GM12874 (cell line): ENCODE results near the gene TMEM18.

Source experiments
- TF ChIP-seq, protein P1 (sequence below): IDR thresholded peaks from 2 replicates; pipeline ENCODE4 v1.5.1; 2011; ENCODE audit warnings: low read depth, mild to moderate bottlenecking, control low read depth, low read length, moderate library complexity; ENCODE audit not compliant: insufficient read depth

The TMEM18 gene

DNA sequence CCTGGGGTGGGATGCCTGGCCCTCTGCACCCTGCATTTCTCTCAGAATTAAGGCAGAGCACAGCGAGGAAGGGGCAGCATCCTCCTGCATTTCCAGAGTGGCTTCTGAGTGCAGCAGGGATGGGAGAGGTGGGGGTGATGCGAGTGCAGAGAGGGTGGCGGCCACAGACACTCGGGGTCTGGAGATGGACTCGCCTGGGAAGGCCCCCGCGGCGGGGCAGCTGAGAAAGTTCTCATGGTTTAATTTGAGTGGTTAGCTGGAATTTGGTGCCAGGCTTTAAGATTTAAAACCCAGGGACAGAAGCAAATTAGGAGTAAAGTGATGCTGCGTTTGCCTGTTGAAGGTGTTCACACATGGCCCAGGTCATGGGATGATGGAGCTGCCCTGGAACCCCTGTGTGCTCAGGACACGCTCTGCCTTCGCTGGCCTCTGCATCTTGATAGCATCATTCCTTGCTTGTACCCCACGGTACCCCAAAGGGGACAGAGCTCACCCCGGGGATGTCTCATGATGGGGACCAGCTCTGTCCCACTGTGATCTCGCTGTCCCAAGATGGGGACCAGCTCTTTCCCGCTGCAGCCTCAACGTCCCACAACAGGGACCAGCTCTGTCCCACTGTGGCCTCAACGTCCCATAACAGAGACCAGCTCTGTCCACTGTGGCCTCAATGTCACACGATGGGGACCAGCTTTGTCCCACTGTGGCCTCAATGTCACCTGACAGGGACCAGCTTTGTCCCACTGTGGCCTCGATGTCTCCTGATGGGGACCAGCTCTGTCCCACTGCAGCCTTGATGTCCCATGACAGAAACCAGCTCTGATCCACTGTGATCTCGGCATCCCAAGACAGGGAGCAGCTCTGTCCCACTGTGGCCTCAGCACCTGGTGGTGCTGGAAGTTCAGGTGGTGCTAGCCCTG, 27.5 kb downstream of the TMEM18 start:
- TF ChIP-seq, protein P1, sequence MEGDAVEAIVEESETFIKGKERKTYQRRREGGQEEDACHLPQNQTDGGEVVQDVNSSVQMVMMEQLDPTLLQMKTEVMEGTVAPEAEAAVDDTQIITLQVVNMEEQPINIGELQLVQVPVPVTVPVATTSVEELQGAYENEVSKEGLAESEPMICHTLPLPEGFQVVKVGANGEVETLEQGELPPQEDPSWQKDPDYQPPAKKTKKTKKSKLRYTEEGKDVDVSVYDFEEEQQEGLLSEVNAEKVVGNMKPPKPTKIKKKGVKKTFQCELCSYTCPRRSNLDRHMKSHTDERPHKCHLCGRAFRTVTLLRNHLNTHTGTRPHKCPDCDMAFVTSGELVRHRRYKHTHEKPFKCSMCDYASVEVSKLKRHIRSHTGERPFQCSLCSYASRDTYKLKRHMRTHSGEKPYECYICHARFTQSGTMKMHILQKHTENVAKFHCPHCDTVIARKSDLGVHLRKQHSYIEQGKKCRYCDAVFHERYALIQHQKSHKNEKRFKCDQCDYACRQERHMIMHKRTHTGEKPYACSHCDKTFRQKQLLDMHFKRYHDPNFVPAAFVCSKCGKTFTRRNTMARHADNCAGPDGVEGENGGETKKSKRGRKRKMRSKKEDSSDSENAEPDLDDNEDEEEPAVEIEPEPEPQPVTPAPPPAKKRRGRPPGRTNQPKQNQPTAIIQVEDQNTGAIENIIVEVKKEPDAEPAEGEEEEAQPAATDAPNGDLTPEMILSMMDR: no peak

DNA sequence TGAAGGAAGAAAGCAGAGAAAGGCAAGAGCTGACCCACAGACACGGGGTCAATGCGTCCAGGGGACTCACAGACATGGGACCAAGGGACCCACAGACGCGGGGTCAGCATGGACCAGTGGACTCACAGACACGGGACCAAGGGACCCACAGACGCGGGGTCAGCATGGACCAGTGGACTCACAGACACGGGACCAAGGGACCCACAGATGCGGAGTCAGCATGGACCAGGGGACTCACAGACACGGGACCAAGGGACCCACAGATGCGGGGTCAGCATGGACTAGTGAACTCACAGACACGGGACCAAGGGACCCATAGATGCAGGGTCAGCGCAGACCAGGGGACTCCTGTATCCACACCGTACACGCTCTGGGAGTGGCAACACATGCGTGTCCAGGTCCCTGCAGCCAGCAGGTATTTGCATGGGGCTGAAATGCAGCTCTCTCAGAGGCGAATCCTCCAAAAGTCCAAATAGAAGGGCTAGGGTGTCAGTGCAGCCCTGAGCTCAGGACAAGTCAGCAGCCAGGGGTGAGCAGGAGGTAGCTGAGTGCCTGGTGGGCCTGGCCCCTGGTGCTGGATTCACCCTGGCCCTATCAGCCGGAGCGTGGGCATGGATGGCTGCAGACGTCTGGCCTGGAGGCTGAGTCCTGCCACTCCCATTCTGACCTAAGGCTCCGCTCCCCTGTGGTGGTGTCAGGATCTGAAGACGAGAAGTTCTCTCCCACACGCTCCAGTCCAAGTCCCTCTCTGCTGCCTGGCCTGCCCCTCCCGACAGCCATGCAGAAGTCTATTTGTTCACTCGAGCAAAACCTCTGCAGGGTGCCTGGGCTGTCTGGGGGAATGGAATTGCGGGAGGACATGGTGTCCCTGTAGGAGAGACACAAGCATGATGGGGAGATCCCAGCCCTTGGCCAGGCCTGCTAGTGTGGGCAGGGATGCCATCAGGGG, 28.5 kb downstream of the TMEM18 start:
- TF ChIP-seq, protein P1: no peak

DNA sequence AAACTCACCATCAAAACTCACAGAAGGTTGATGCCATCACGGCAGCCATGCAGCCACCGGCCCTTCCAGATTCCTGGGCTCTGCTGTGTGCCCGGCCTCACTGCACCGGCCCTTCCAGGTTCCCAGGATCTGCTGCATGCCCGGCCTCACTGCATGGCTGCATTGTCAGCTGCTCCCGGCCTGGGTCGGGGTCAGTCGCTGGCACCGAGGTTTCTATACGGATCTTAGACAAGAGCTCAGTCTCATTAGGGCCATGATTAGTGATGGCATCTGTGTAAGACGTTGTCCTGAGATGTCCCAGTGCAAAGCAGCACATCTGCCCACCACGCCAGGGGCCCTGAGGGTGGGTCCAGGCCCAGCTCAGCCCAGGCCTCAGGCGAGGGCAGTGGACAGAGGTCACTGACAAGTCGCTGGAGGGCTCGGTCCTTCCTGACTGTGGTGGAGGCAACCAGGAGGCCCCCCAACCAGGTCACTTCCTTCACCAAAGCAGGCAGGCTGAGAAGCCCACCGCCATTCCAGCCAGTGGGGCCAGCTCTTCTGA, 29.4 kb downstream of the TMEM18 start:
- TF ChIP-seq, protein P1: no peak

DNA sequence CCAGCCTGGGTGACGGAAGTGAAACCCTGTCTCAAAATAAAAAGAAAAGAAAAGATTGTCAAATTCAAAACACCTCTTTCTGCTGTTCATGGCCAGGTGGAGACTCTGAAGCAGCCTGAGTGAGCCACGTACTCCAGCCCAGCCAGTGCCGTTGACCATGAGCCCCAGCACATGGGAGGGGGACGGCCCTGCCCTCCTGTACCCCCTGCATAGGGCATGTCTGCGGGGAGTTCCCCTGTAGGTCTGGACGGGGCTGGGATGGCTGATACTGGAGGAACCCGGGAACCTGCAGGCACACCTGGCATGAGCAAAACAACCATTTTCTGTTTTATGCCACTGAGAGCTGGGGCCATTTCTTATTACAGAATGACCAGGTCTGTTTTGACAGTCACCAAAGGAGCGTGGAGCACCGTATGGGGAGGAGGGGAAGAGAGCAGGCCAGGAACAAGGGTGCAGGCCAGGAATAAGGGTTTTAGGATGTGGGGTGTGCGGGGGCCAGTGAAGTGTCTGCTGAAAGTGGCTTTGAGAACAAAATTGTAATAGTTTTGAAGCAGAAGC, 30.1 kb downstream of the TMEM18 start:
- TF ChIP-seq, protein P1: no peak

DNA sequence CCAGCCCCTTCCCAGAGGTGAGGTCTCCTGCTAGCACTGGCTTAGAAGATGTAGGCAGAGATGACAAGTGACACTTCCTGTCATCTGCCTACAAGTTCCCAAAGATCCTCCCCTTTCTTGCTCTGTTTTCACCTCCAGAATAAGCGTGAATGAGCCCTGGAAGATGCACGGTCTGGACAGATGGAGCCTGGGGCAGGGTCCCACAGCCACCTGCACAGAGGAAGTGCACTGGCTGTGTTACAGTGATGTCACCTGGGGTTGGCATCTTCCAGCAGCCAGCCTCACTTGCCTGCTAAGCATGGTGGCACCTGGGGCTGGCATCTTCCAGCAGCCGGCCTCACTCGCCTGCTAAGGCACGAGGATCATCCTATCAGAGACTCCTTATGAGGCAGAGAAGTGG, 32.3 kb downstream of the TMEM18 start:
- TF ChIP-seq, protein P1: no peak

DNA sequence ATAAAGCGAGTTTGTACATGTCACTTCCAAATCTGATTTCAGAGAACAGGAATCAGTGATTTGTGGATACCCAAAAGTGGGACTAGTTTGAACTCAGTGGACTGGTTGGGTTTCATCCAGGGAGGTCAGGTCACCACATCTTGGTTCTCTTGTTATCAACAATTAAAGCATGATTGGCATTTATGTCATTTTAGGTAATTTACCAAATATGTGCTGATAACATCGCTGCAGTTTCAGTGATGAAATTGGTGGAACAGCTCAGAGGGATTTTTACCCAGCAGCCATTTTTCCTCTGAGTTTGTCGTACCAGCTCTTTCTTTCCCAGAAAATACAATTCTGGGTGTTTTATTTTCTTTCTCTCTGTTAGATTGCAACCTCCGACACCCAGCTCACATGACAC, 33.4 kb downstream of the TMEM18 start:
- TF ChIP-seq, protein P1: no peak

DNA sequence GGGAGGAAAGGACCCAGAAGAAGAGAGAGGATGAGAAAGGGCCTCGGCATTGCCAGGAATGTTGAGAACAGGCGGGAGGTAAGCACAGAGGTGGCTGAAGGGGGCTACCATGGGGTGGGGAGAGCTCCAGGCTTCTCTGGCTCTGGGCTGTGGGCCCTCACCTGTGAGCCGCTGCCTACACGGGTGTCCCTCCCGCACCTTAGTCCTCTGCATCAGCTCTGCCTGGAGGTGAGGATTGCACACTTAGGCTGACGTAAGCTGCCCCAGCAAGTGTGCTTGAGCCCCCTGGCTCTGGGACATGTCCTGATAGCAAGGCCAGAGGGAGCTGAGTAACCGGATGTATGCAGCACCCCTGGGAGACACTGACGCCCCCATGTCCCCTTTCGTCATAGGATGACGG, 33.9 kb downstream of the TMEM18 start:
- TF ChIP-seq, protein P1: no peak
